Activated T-helper 1 cell treated with Interleukin-2 at 50 U/mL for 16 hours (primary cell): ENCODE data around the gene PTPN22.

Experiments
- DNase-seq: peaks from one replicate; pipeline ENCODE4 v3.0.0-alpha.2; 2020; ENCODE audit warnings: low read depth

PTPN22 gene

GRCh38 chr1:113802367-113803007 lies 69.0 kb downstream of the PTPN22 start:
- DNase-seq, result no peak

- no peak for DNase-seq
Measured at GRCh38 chr1:113800487-113800886, 71.0 kb downstream of the PTPN22 start.

GRCh38 chr1:113797472-113797871 lies 74.0 kb downstream of the PTPN22 start:
- no peak for DNase-seq

GRCh38 chr1:113793878-113794834 lies 77.4 kb downstream of the PTPN22 start:
- no peak for DNase-seq

GRCh38 chr1:113792986-113793385 lies 78.5 kb downstream of the PTPN22 start:
- DNase-seq, result no peak

GRCh38 chr1:113792471-113792870 lies 79.0 kb downstream of the PTPN22 start:
- no peak for DNase-seq

GRCh38 chr1:113788802-113789201 lies 82.7 kb downstream of the PTPN22 start:
- no peak for DNase-seq

- no peak for DNase-seq
Measured at GRCh38 chr1:113787663-113788062, 83.8 kb downstream of the PTPN22 start.

- DNase-seq, result no peak
Measured at GRCh38 chr1:113786069-113786468, 85.4 kb downstream of the PTPN22 start.

- DNase-seq, result no peak
Measured at GRCh38 chr1:113784104-113784779, 87.3 kb downstream of the PTPN22 start.

GRCh38 chr1:113783254-113784103 lies 88.0 kb downstream of the PTPN22 start:
- no peak for DNase-seq

GRCh38 chr1:113782406-113782805 lies 89.1 kb downstream of the PTPN22 start:
- DNase-seq, result no peak

- no peak for DNase-seq
Measured at GRCh38 chr1:113780374-113781146, 91.0 kb downstream of the PTPN22 start.

GRCh38 chr1:113779542-113779941 lies 92.0 kb downstream of the PTPN22 start:
- no peak for DNase-seq

GRCh38 chr1:113777561-113777960 lies 94.0 kb downstream of the PTPN22 start:
- no peak for DNase-seq

GRCh38 chr1:113770031-113770430 lies 101.5 kb downstream of the PTPN22 start:
- DNase-seq, result no peak

GRCh38 chr1:113769601-113769970 lies 101.9 kb downstream of the PTPN22 start:
- DNase-seq, result no peak

GRCh38 chr1:113768916-113769600 lies 102.5 kb downstream of the PTPN22 start:
- no peak for DNase-seq

- no peak for DNase-seq
Measured at GRCh38 chr1:113765306-113766230, 105.9 kb downstream of the PTPN22 start.
